Panc1 (cell line): ENCODE results near the gene GRM1.

ENCODE experiments used
- CTCF ChIP-seq: fragments of 450-650 bp; IDR thresholded peaks from 2 replicates; pipeline ENCODE4 v1.5.1; 2017; ENCODE audit warnings: mild to moderate bottlenecking
- SIN3A ChIP-seq: IDR thresholded peaks from 2 replicates; pipeline ENCODE4 v1.6.1; 2012; ENCODE audit warnings: low read depth, mild to moderate bottlenecking, low read length, moderate library complexity, borderline replicate concordance; ENCODE audit not compliant: insufficient read depth

GRCh38 chr6:146397638-146398037 lies 368.8 kb downstream of the GRM1 start:
- no peak for TF ChIP-seq CTCF
- no peak for TF ChIP-seq SIN3A
